HEK293 (cell line): ENCODE data around the gene CSNK1E.

ENCODE experiments used
- CTCF ChIA-PET: fragments of 350-600 bp; formaldehyde crosslinking; extraction: SDS; loops from one replicate; lab custom pipeline; 2021; ENCODE audit warnings: antibody characterized with exemption; lab: Yijun Ruan, JAX
- POLR2A ChIA-PET: fragments of 300-600 bp; formaldehyde crosslinking; extraction: SDS; loops from one replicate; lab custom pipeline; 2020; ENCODE audit warnings: antibody characterized with exemption, inconsistent platforms; lab: Yijun Ruan, JAX
- H3K27ac ChIP-seq: fragments of 200-500 bp; sonication (Bioruptor generic); 2 replicates; pipeline ENCODE4 v1.5.1; 2014; ENCODE audit warnings: low read depth, low read length, control low read depth, inconsistent platforms; ENCODE audit errors: extremely low read depth
- H3K36me3 ChIP-seq, 2 experiments: fragments of 200-500 bp in 1 of 2; sonication (Bioruptor generic) in 1 of 2; 1 replicate in 1 of 2; 2 replicates in 1 of 2; pipeline ENCODE4 v1.5.1; 2014 to 2017; ENCODE audit warnings: inconsistent platforms in 2 of 2, low read length in 2 of 2; ENCODE audit not compliant: control insufficient read depth in 2 of 2, insufficient read depth in 1 of 2
- H3K4me1 ChIP-seq: fragments of 200-500 bp; sonication (Bioruptor generic); 2 replicates; pipeline ENCODE4 v1.5.1; 2014; ENCODE audit warnings: mild to moderate bottlenecking, low read length, inconsistent platforms; ENCODE audit not compliant: control insufficient read depth, insufficient read depth
- H3K4me3 ChIP-seq: 2 replicates; pipeline ENCODE4 v1.5.1; 2011; ENCODE audit warnings: low read depth, mild to moderate bottlenecking, control low read depth, low read length, moderate library complexity
- H3K9me3 ChIP-seq: fragments of 200-500 bp; sonication (Bioruptor generic); 2 replicates; pipeline ENCODE4 v1.5.1; 2014; ENCODE audit warnings: low read depth, low read length, inconsistent platforms; ENCODE audit not compliant: control insufficient read depth, insufficient read depth
- CTCF ChIP-seq: fragments of 450-650 bp; formaldehyde crosslinking; IDR thresholded peaks from 2 replicates; pipeline ENCODE4 v1.5.1; 2016; ENCODE audit warnings: missing biosample characterization, missing genetic modification characterization
- EGR2 ChIP-seq: fragments of 450-650 bp; formaldehyde crosslinking; IDR thresholded peaks from 2 replicates; pipeline ENCODE4 v1.5.1; 2016; ENCODE audit warnings: low read depth, missing biosample characterization, missing genetic modification characterization
- GLIS1 ChIP-seq: fragments of 450-650 bp; formaldehyde crosslinking; IDR thresholded peaks from 2 replicates; pipeline ENCODE4 v1.5.1; 2016; ENCODE audit warnings: missing biosample characterization, missing genetic modification characterization
- KLF8 ChIP-seq: fragments of 450-650 bp; formaldehyde crosslinking; IDR thresholded peaks from 2 replicates; pipeline ENCODE4 v1.5.1; 2016; ENCODE audit warnings: missing biosample characterization, missing genetic modification characterization
- MEIS1 ChIP-seq: sonication (generic); formaldehyde crosslinking; IDR thresholded peaks from 2 replicates; pipeline ENCODE4 v1.8.1; 2022; ENCODE audit warnings: missing genetic modification reagents, mild to moderate bottlenecking, borderline replicate concordance
- SCRT1 ChIP-seq: fragments of 450-650 bp; formaldehyde crosslinking; IDR thresholded peaks from 2 replicates; pipeline ENCODE4 v1.5.1; 2016; ENCODE audit warnings: missing biosample characterization, missing genetic modification characterization, borderline replicate concordance
- ZFHX2 ChIP-seq: fragments of 450-650 bp; formaldehyde crosslinking; conservative IDR thresholded peaks from 2 replicates; pipeline ENCODE4 v1.5.1; 2016; ENCODE audit warnings: missing biosample characterization, missing genetic modification characterization
- ZFP41 ChIP-seq: fragments of 450-650 bp; formaldehyde crosslinking; IDR thresholded peaks from 2 replicates; pipeline ENCODE4 v1.5.1; 2016; ENCODE audit warnings: missing biosample characterization, missing genetic modification characterization, borderline replicate concordance
- ZNF146 ChIP-seq: fragments of 450-650 bp; formaldehyde crosslinking; IDR thresholded peaks from 2 replicates; pipeline ENCODE4 v1.5.1; 2016; ENCODE audit warnings: missing biosample characterization, missing genetic modification characterization
- ZNF2 ChIP-seq: fragments of 450-650 bp; formaldehyde crosslinking; IDR thresholded peaks from 2 replicates; pipeline ENCODE4 v1.5.1; 2016; ENCODE audit warnings: missing biosample characterization, missing genetic modification characterization
- ZNF211 ChIP-seq: fragments of 450-650 bp; formaldehyde crosslinking; IDR thresholded peaks from 2 replicates; pipeline ENCODE4 v1.5.1; 2016; ENCODE audit warnings: low read depth, missing biosample characterization, missing genetic modification characterization
- ZNF473 ChIP-seq: fragments of 450-650 bp; formaldehyde crosslinking; IDR thresholded peaks from 2 replicates; pipeline ENCODE4 v1.5.1; 2017; ENCODE audit warnings: missing biosample characterization, missing genetic modification characterization
- ZNF654 ChIP-seq: fragments of 450-650 bp; formaldehyde crosslinking; IDR thresholded peaks from 2 replicates; pipeline ENCODE4 v1.5.1; 2016; ENCODE audit warnings: low read depth, missing biosample characterization, missing genetic modification characterization
- ZNF776 ChIP-seq: fragments of 450-650 bp; formaldehyde crosslinking; IDR thresholded peaks from 2 replicates; pipeline ENCODE4 v1.5.0; 2017; ENCODE audit warnings: missing biosample characterization, missing genetic modification characterization, borderline replicate concordance
- TF ChIP-seq, protein P1 (sequence below): fragments of 450-650 bp; formaldehyde crosslinking; IDR thresholded peaks from 2 replicates; pipeline ENCODE4 v1.5.1; 2017; ENCODE audit warnings: missing biosample characterization, missing genetic modification characterization

Gene CSNK1E

GRCh38 chr22:38264322-38264843 is 52.9 kb downstream of the CSNK1E start (continued):
- no peak for TF ChIP-seq ZNF776 (tag by site-specific recombination)

DNA sequence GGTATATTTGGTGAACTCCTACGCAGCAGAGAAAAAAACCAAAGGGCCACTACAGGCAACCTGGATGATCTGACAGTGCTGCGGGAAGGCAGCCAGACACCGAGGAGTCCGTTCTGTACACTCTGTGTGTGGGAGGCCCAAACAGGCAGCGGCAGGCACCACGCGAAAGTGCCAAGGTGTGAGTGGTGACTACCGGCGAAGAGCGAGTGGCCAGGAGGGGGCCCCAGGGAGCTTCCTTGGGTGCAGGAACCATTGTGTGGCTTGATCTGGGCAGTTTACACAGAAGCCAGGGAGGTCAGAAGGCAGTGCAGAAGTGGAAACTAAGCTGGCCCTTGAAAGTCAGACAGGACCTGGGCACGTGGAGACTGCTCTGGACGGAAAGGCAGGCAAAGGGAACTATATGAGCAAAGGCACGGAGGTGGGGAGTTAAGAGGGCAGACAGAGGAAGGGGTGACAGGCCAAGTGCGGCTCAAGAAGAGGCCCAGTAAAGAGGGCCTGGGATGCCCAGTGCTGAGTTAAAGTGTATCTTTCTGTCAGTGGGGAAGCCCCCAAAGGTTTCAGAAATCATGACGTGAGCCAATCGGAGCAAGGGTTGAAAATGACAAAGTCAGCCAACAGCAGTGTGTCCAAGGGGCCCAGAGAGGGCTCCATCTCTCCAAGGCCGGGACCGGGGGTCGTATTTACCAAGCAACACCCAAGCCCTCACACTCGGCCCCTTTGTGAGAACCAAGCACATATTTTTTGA is 55.0 kb downstream of the CSNK1E start:
- H3K9me3 ChIP-seq: no peaks in the 10 kb centered on the region
- no peak overlapping the region for H3K27ac ChIP-seq
- peaks cover 9% of the 10 kb centered on the region for H3K4me1 ChIP-seq
- H3K36me3 ChIP-seq: peaks cover 0 to 25% of the 10 kb centered on the region in 2 experiments; a peak in 2 of 3 replicates
- 0 out of 2 replicates have a peak, but pooled peaks have one; percentile 22 for TF ChIP-seq CTCF (tag by site-specific recombination)
- TF ChIP-seq ZNF2 (tag by site-specific recombination): no peak
- no peak for TF ChIP-seq KLF8 (tag by site-specific recombination)
- TF ChIP-seq ZNF654 (tag by site-specific recombination): peak; percentile 46
- peak; percentile 25; the same call in 1 of the 2 replicates for TF ChIP-seq GLIS1 (tag by site-specific recombination)
- TF ChIP-seq SCRT1 (tag by site-specific recombination): no peak
- 0 out of 2 replicates have a peak, but pooled peaks have one; percentile 3 for TF ChIP-seq ZNF146 (tag by site-specific recombination)
- TF ChIP-seq EGR2 (tag by site-specific recombination): peak; percentile 58; the same call in 1 of the 2 replicates
- TF ChIP-seq ZNF473 (tag by site-specific recombination): no peak
- peak; percentile 33; the same call in 1 of the 2 replicates for TF ChIP-seq ZFHX2
- no peak for TF ChIP-seq MEIS1
- ChIA-PET POLR2A (no interaction called here), CTCF (interaction anchor here (0.6 to 1.6 kb wide), 7 partner anchors 9 to 310 kb away, joined by 3 to 5 read pairs (median 3); no protein-coding TSS in a partner anchor)
- H3K4me3 ChIP-seq: no peak overlapping the region

- TF ChIP-seq, protein P1, sequence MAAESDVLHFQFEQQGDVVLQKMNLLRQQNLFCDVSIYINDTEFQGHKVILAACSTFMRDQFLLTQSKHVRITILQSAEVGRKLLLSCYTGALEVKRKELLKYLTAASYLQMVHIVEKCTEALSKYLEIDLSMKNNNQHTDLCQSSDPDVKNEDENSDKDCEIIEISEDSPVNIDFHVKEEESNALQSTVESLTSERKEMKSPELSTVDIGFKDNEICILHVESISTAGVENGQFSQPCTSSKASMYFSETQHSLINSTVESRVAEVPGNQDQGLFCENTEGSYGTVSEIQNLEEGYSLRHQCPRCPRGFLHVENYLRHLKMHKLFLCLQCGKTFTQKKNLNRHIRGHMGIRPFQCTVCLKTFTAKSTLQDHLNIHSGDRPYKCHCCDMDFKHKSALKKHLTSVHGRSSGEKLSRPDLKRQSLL (tag by site-specific recombination): no peak
- TF ChIP-seq ZNF211 (tag by site-specific recombination) (no peak), ZFP41 (tag by site-specific recombination) (no peak)
- H3K27ac ChIP-seq: no peak overlapping the region
- POLR2A ChIA-PET: interaction anchor here (1.3 kb wide), 1 partner anchor 9 kb away, joined by 3 read pairs; no protein-coding TSS in a partner anchor
- H3K9me3 ChIP-seq: no peaks in the 10 kb centered on the region
- peaks cover 0 to 25% of the 10 kb centered on the region in 2 experiments; a peak in 2 of 3 replicates for H3K36me3 ChIP-seq
- peaks cover 11% of the 10 kb centered on the region for H3K4me1 ChIP-seq
- no peak overlapping the region for H3K4me3 ChIP-seq
- CTCF ChIA-PET: interaction anchor here (0.6 to 1.6 kb wide), 5 partner anchors 16 to 92 kb away, joined by 3 to 5 read pairs (median 4); no protein-coding TSS in a partner anchor
These were observed 56.2 kb downstream of the CSNK1E start for GRCh38 chr22:38260761-38261681.
